Natural killer cell (primary cell): Measurements from ENCODE around the gene MAB21L3. TPM values are rescaled to one million over a fixed set of nuclear protein-coding genes. Genes with fewer than 3 reads are reported as not detected.

Experiments
- ATAC-seq, 3 donors: fragments of 150-1000 bp in 2 of 3; fragments of 200-7000 bp in 1 of 3; cut with Tn5 transposase; 1 replicate in 1 of 3; 2 replicates in 2 of 3; pipeline ENCODE4 v1.10.0; 2021; ENCODE audit warnings: mild to moderate bottlenecking in 2 of 3, moderate library complexity in 2 of 3
- DNase-seq, 2 donors: peaks; one replicate each; pipeline versions ENCODE4 v3.0.0 to v3.0.0-alpha.2; 2013 to 2021; ENCODE audit warnings: mixed read lengths in 1 of 2
- H3K27ac ChIP-seq: one replicate; pipeline ENCODE4 v1.5.1; 2013; ENCODE audit warnings: mild to moderate bottlenecking, low read length
- H3K27me3 ChIP-seq: one replicate; pipeline ENCODE4 v1.6.1; 2013; ENCODE audit warnings: low read length; ENCODE audit not compliant: control insufficient read depth, insufficient read depth
- H3K36me3 ChIP-seq: one replicate; pipeline ENCODE4 v1.6.1; 2013; ENCODE audit warnings: low read length; ENCODE audit not compliant: control insufficient read depth, insufficient read depth
- H3K4me1 ChIP-seq: one replicate; pipeline ENCODE4 v1.6.1; 2013; ENCODE audit warnings: low read length; ENCODE audit not compliant: control insufficient read depth, insufficient read depth
- H3K4me3 ChIP-seq: one replicate; pipeline ENCODE4 v1.5.1; 2013; ENCODE audit warnings: low read length
- H3K9me3 ChIP-seq: one replicate; pipeline ENCODE4 v1.6.1; 2013; ENCODE audit warnings: low read length; ENCODE audit not compliant: control insufficient read depth, insufficient read depth
- H3K27ac Mint-ChIP-seq, 2 donors: one replicate each; pipeline ENCODE4 v1.8.0; 2022; ENCODE audit warnings: mild to moderate bottlenecking in 2 of 2, mixed read lengths in 2 of 2, moderate library complexity in 1 of 2
- H3K27me3 Mint-ChIP-seq, 2 donors: one replicate each; pipeline ENCODE4 v1.8.0; 2022; ENCODE audit warnings: low read depth in 2 of 2, mixed read lengths in 2 of 2
- H3K36me3 Mint-ChIP-seq: one replicate; pipeline ENCODE4 v1.8.0; 2022; ENCODE audit warnings: mixed read lengths
- H3K4me1 Mint-ChIP-seq, 2 donors: one replicate each; pipeline ENCODE4 v1.8.0; 2022; ENCODE audit warnings: mixed read lengths in 2 of 2
- H3K4me3 Mint-ChIP-seq: one replicate; pipeline ENCODE4 v1.8.0; 2022; ENCODE audit warnings: mild to moderate bottlenecking, moderate library complexity, mixed read lengths
- H3K9me3 Mint-ChIP-seq, 2 donors: one replicate each; pipeline ENCODE4 v1.8.0; 2022; ENCODE audit warnings: mixed read lengths in 2 of 2
- CTCF ChIP-seq: fragments of 200-600 bp; IDR thresholded peaks from one replicate; pipeline ENCODE4 v1.8.0; 2022; ENCODE audit warnings: antibody characterized with exemption
- WGBS: methylation state at CpG from one replicate; pipeline ENCODE4 v1.1.7; 2013; ENCODE audit warnings: missing lambda C conversion rate; ENCODE audit not compliant: insufficient coverage; 5-methylcytosine and 5-hydroxymethylcytosine counted together
- intact Hi-C: fragments of 100-400 bp; cut with micrococcal nuclease; formaldehyde crosslinking; loops from one replicate; pipeline ENCODE4 v1.14.2; 2022
- total RNA-seq, 4 donors: library from RNA; stranded (reverse); fragments of 120-200 nt in 1 of 4; gene quantifications; one replicate each; pipeline versions ENCODE4 v1.2.3 to v1.2.4, GENCODE V29; 2013 to 2022

Gene MAB21L3
- total RNA-seq, 3 donors from 2014 or later (not counting 1 experiment from before 2014, with no cell fraction given): not detected

GRCh38 chr1:116128664-116129063 is 17.5 kb downstream of the MAB21L3 start:
- Histone ChIP-seq H3K4me3 (no peak overlapping the region), H3K36me3 (no peaks in the 10 kb centered on the region), H3K9me3 (no peaks in the 10 kb centered on the region), H3K27ac (no peak overlapping the region), H3K27me3 (no peaks in the 10 kb centered on the region), H3K4me1 (peaks cover 9% of the 10 kb centered on the region)
- DNase-seq (peak in 1 of 2 donors; percentile 49), ATAC-seq (peak in 1 of 3 donors; percentile 42)
- 29% methylated on average over 3 of the region's 3 CpGs for WGBS
- intact Hi-C loops: no loop called here
- Mint-ChIP-seq H3K4me3 (no peak overlapping the region), H3K27ac (no peak overlapping the region), H3K27me3 (peaks cover 6 to 25% of the 10 kb centered on the region in 2 donors), H3K36me3 (no peaks in the 10 kb centered on the region), H3K4me1 (peaks cover 4 to 6% of the 10 kb centered on the region in 2 donors), H3K9me3 (no peaks in the 10 kb centered on the region)
- TF ChIP-seq CTCF: no peak

- TF ChIP-seq CTCF: no peak
- ATAC-seq: no peak
- Histone ChIP-seq H3K4me3 (no peak overlapping the region), H3K4me1 (peaks cover 9% of the 10 kb centered on the region), H3K9me3 (no peaks in the 10 kb centered on the region), H3K27ac (no peak overlapping the region), H3K36me3 (no peaks in the 10 kb centered on the region), H3K27me3 (no peaks in the 10 kb centered on the region)
- H3K9me3 Mint-ChIP-seq: no peaks in the 10 kb centered on the region
- DNase-seq: no peak
- no peak overlapping the region for H3K27ac Mint-ChIP-seq
- H3K4me3 Mint-ChIP-seq: no peak overlapping the region
- no peaks in the 10 kb centered on the region for H3K36me3 Mint-ChIP-seq
- peaks cover 11 to 23% of the 10 kb centered on the region in 2 donors for H3K27me3 Mint-ChIP-seq
- H3K4me1 Mint-ChIP-seq: peaks cover 4 to 6% of the 10 kb centered on the region in 2 donors
- intact Hi-C loops: no loop called here
- 86% methylated on average over 6 of the region's 6 CpGs for WGBS
Measured at GRCh38 chr1:116129537-116129936, 18.3 kb downstream of the MAB21L3 start.

GRCh38 chr1:116130356-116130755 is 19.2 kb downstream of the MAB21L3 start:
- Histone ChIP-seq H3K4me3 (no peak overlapping the region), H3K27me3 (no peaks in the 10 kb centered on the region), H3K36me3 (no peaks in the 10 kb centered on the region), H3K4me1 (peaks cover 9% of the 10 kb centered on the region), H3K9me3 (no peaks in the 10 kb centered on the region), H3K27ac (no peak overlapping the region)
- intact Hi-C loops: no loop called here
- TF ChIP-seq CTCF: no peak
- peaks cover 4 to 6% of the 10 kb centered on the region in 2 donors for H3K4me1 Mint-ChIP-seq
- H3K9me3 Mint-ChIP-seq: no peaks in the 10 kb centered on the region
- DNase-seq: no peak
- no peak overlapping the region for H3K4me3 Mint-ChIP-seq
- H3K27me3 Mint-ChIP-seq: peaks cover 13 to 28% of the 10 kb centered on the region in 2 donors
- no peak for ATAC-seq
- H3K36me3 Mint-ChIP-seq: no peaks in the 10 kb centered on the region
- no peak overlapping the region for H3K27ac Mint-ChIP-seq

- Mint-ChIP-seq H3K4me3 (no peak overlapping the region), H3K36me3 (no peaks in the 10 kb centered on the region), H3K27ac (no peak overlapping the region), H3K4me1 (peaks cover 4 to 6% of the 10 kb centered on the region in 2 donors), H3K27me3 (peaks cover 11 to 28% of the 10 kb centered on the region in 2 donors), H3K9me3 (no peaks in the 10 kb centered on the region)
- H3K27ac ChIP-seq: no peak overlapping the region
- no peaks in the 10 kb centered on the region for H3K9me3 ChIP-seq
- no peak for TF ChIP-seq CTCF
- 97% methylated on average over 3 of the region's 4 CpGs for WGBS
- no peaks in the 10 kb centered on the region for H3K27me3 ChIP-seq
- H3K36me3 ChIP-seq: no peaks in the 10 kb centered on the region
- intact Hi-C loops: no loop called here
- peaks cover 9% of the 10 kb centered on the region for H3K4me1 ChIP-seq
- ATAC-seq (no peak), DNase-seq (no peak)
- no peak overlapping the region for H3K4me3 ChIP-seq
Measured at GRCh38 chr1:116131170-116131569, 20.0 kb downstream of the MAB21L3 start.
